ENCODE measurements around the gene CIITA. TPM values are rescaled to one million over a fixed set of nuclear protein-coding genes. Genes with fewer than 3 reads are reported as not detected.
"Not testable (repeated sequence)": the region's sequence is repeated elsewhere in the genome, so short reads cannot be mapped to it uniquely, and the experiment has no call there.

The CIITA gene
- total and polyA plus RNA-seq, 2 donors: 5.6 to 6.4 TPM

- H3K36me3 ChIP-seq (ENCODE audit: insufficient read depth): peaks cover 1% of the 10 kb centered on the region
- H3K27ac ChIP-seq (ENCODE audit: low read depth): no peak overlapping the region
- H3K4me1 ChIP-seq (ENCODE audit: insufficient read depth): no peaks in the 10 kb centered on the region
- 71% methylated on average over 14 of the region's 14 CpGs for WGBS
- DNase-seq (ENCODE audit: extremely low spot score): no peak
- H3K4me3 ChIP-seq (ENCODE audit: low read depth, low read length): no peak overlapping the region
Observed at GRCh38 chr16:10923650-10924214, 46.7 kb downstream of the CIITA start.

DNA sequence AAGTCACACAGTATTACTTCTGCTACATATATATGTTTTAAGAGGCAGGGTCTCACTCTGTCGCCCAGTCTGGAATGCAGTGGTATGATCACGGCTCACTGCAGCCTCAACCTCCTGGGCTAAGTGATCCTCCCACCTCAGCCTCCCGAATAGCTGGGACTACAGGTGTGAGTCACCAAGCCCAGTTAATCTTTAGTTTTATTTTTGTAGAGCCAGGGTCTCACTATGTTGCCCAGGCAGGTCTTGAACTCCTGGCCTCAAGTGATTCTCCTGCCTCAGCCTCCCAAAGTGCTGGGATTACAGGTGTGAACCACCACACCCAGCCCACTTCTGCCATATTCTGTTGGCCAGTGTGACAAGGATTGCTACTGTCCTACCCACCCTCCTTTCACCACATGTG, 48.3 kb downstream of the CIITA start:
- not testable (repeated sequence) for H3K4me3 ChIP-seq (ENCODE audit: low read depth, low read length); H3K27ac ChIP-seq (ENCODE audit: low read depth); H3K36me3 ChIP-seq (ENCODE audit: insufficient read depth); H3K4me1 ChIP-seq (ENCODE audit: insufficient read depth); DNase-seq (ENCODE audit: extremely low spot score)
- WGBS: 96% methylated on average over 3 of the region's 3 CpGs

- Histone ChIP-seq H3K36me3 (ENCODE audit: insufficient read depth) (peaks cover 1% of the 10 kb centered on the region), H3K4me1 (ENCODE audit: insufficient read depth) (no peaks in the 10 kb centered on the region), H3K4me3 (ENCODE audit: low read depth, low read length) (no peak overlapping the region), H3K27ac (ENCODE audit: low read depth) (no peak overlapping the region)
- no peak for DNase-seq (ENCODE audit: extremely low spot score)
- WGBS: 80% methylated on average over 4 of the region's 4 CpGs
Observed at GRCh38 chr16:10926094-10926493, 49.1 kb downstream of the CIITA start.

GRCh38 chr16:10926867-10927266, 49.9 kb downstream of the CIITA start:
- Histone ChIP-seq H3K27ac (ENCODE audit: low read depth) (no peak overlapping the region), H3K4me1 (ENCODE audit: insufficient read depth) (no peaks in the 10 kb centered on the region), H3K36me3 (ENCODE audit: insufficient read depth) (peaks cover 1% of the 10 kb centered on the region), H3K4me3 (ENCODE audit: low read depth, low read length) (no peak overlapping the region)
- DNase-seq (ENCODE audit: extremely low spot score): no peak
- 95% methylated on average over 5 of the region's 5 CpGs for whole genome bisulfite sequencing

DNA sequence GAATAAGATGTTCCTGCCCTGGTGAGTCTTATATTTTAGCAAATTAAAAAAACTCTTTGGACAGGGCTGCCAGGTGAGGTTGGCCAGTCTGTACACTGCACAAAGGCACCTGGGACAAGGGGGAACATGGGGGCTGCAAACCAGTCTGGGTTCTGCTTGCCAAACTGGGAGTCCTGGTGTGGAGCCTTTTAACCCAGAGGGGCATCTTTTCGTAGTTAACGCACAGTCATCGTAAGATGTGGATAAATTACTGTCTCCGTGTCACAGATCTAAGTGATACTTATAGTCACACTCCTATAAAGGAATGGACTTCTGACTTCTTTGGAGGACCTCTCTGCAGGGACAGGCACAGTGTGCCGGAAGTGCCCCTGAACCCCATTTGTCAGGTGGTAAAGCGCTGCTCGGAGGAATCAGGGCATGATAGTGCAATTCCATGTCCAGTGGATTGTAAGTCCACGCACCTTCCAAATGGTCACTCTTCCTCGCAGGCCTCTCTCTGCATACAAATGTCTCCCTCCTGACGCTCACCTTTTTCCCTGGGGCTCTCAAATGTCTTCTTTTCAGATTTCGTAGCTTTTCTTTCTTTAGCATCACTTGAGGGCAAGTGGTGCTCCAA, 50.6 kb downstream of the CIITA start:
- Histone ChIP-seq H3K4me1 (ENCODE audit: insufficient read depth) (no peaks in the 10 kb centered on the region), H3K27ac (ENCODE audit: low read depth) (no peak overlapping the region), H3K4me3 (ENCODE audit: low read depth, low read length) (no peak overlapping the region), H3K36me3 (ENCODE audit: insufficient read depth) (peaks cover 1% of the 10 kb centered on the region)
- no peak for DNase-seq (ENCODE audit: extremely low spot score)
- WGBS: 96% methylated on average over 11 of the region's 11 CpGs

GRCh38 chr16:10929097-10929496, 52.1 kb downstream of the CIITA start:
- not testable (repeated sequence) for H3K27ac ChIP-seq (ENCODE audit: low read depth); H3K36me3 ChIP-seq (ENCODE audit: insufficient read depth); H3K4me3 ChIP-seq (ENCODE audit: low read depth, low read length); DNase-seq (ENCODE audit: extremely low spot score); H3K4me1 ChIP-seq (ENCODE audit: insufficient read depth)
- WGBS: 88% methylated on average over 12 of the region's 12 CpGs

DNA sequence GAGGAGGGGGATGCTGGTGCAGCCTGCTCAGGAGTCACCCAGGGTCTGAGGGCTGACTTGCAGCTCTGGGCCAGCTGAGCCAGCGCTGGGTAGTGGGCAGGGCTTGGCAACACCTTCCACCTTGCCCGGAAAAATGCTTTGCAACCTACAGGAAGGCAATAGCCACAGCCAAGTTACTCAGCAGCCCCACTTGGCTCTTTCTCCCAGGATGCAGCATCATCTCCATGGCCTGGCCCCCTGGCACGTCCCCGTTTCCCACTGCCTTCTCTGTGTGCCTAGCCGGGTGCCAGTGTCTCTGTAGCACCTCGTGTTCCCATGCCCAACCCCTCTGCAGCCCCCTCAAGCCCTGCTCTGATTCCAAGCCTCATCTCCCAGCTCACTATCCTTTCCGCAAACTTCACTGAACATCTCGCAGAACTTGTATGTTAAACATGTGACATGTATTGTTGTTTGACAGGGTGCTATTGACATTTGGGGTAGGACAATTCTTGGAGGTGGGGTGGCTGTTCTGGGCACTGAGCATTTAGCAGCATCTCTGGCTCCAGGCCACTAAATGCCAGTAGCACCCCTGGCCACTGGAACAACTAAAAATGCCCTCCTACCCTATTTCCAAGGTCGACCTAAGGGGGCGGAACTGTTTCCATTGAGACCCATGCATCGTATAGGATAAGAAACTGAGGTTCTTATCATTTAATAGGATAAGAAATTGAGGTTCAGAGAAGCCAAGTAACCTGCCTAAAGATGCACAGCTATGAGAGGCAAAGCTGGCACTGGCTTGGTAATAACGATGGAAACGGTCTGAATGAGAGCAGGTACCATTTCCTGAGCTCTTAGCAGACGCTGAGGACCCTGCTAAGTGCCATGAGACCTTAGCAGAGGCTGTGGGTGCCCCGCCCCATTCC, 53.1 kb downstream of the CIITA start:
- DNase-seq (ENCODE audit: extremely low spot score): no peak
- no peak overlapping the region for H3K27ac ChIP-seq (ENCODE audit: low read depth)

DNA sequence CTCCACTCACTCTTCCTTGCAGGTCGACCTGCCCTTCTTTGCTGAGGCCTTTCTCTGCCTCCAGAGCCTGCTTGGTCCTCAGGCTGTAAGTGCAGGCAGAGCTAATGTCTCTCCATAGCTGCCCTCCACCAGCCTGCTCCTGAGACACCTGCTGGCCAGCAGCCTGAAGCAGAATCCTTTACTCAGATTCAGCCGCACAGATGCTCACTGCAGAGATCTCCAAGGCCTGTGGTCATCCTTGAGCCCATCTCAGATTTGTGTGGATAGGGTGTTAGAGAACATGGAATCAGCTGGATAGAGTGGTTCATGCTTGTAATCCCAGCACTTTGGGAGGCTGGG, 53.7 kb downstream of the CIITA start:
- H3K4me3 ChIP-seq (ENCODE audit: low read depth, low read length): no peak overlapping the region
- H3K27ac ChIP-seq (ENCODE audit: low read depth): no peak overlapping the region
- peaks cover 1% of the 10 kb centered on the region for H3K36me3 ChIP-seq (ENCODE audit: insufficient read depth)
- no peak for DNase-seq (ENCODE audit: extremely low spot score)
- WGBS: 85% methylated on average over 2 of the region's 2 CpGs
- H3K4me1 ChIP-seq (ENCODE audit: insufficient read depth): no peaks in the 10 kb centered on the region

More for the DNA sequence above, 53.1 kb downstream of the CIITA start:
- Histone ChIP-seq H3K4me1 (ENCODE audit: insufficient read depth) (no peaks in the 10 kb centered on the region), H3K4me3 (ENCODE audit: low read depth, low read length) (no peak overlapping the region), H3K36me3 (ENCODE audit: insufficient read depth) (peaks cover 1% of the 10 kb centered on the region)
- 83% methylated on average over 15 of the region's 15 CpGs for WGBS

GRCh38 chr16:10931134-10931533, 54.1 kb downstream of the CIITA start:
- no peaks in the 10 kb centered on the region for H3K4me1 ChIP-seq (ENCODE audit: insufficient read depth)
- no peak overlapping the region for H3K4me3 ChIP-seq (ENCODE audit: low read depth, low read length)
- DNase-seq (ENCODE audit: extremely low spot score): no peak
- H3K36me3 ChIP-seq (ENCODE audit: insufficient read depth): peaks cover 1% of the 10 kb centered on the region
- 68% methylated on average over 7 of the region's 7 CpGs for WGBS
- no peak overlapping the region for H3K27ac ChIP-seq (ENCODE audit: low read depth)

- Histone ChIP-seq H3K4me1 (ENCODE audit: insufficient read depth) (no peaks in the 10 kb centered on the region), H3K4me3 (ENCODE audit: low read depth, low read length) (no peak overlapping the region), H3K27ac (ENCODE audit: low read depth) (no peak overlapping the region), H3K36me3 (ENCODE audit: insufficient read depth) (peaks cover 1% of the 10 kb centered on the region)
- WGBS: 96% methylated on average over 11 of the region's 11 CpGs
- no peak for DNase-seq (ENCODE audit: extremely low spot score)
Observed at GRCh38 chr16:10931977-10932632, 55.1 kb downstream of the CIITA start.

DNA sequence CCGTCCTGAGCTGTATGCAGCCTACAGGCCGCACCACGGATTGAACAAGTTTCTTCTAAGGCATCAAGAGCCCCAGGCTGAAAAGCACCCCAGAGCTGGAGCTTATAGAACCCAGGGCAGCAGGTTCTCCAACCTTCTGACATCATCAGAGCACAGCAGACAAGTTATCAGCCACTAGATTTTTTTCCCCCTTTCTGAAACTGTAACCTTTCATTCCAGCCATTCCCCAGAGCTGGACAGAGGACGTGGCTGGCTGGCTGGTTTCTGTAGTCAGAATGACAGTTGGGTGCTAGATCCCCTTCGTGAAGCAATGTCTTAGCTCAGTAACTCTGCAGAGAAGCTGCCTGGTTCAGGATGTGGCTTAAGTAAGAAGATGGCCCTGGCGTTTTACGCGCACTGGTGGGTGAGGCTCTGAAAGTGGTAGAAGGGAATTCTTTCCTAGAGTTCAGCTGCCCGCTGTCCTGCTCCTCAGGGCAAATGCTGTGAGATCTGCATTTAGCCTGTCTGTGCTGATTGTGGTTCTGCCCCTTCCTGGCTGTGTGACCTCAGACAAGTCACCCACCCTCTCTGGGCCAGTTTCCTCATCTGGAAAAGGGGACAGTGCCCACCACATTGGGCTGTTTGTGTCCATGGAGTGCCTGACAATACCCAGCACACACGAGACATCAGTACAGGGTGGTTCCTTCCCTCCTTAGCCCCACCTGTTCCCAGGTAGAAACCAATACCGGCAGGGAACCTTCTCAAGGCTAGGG, 56.1 kb downstream of the CIITA start:
- 82% methylated on average over 11 of the region's 11 CpGs for WGBS
- H3K27ac ChIP-seq (ENCODE audit: low read depth): no peak overlapping the region
- H3K36me3 ChIP-seq (ENCODE audit: insufficient read depth): no peaks in the 10 kb centered on the region
- DNase-seq (ENCODE audit: extremely low spot score): no peak
- no peaks in the 10 kb centered on the region for H3K4me1 ChIP-seq (ENCODE audit: insufficient read depth)
- H3K4me3 ChIP-seq (ENCODE audit: low read depth, low read length): no peak overlapping the region

- H3K36me3 ChIP-seq (ENCODE audit: insufficient read depth): no peaks in the 10 kb centered on the region
- no peak overlapping the region for H3K27ac ChIP-seq (ENCODE audit: low read depth)
- DNase-seq (ENCODE audit: extremely low spot score): no peak
- 80% methylated on average over 8 of the region's 8 CpGs for WGBS
- H3K4me3 ChIP-seq (ENCODE audit: low read depth, low read length): no peak overlapping the region
- peaks cover 4% of the 10 kb centered on the region for H3K4me1 ChIP-seq (ENCODE audit: insufficient read depth)
Observed at GRCh38 chr16:10933865-10934264, 56.9 kb downstream of the CIITA start.

Data from urinary bladder (tissue), 4 donors.